PC-9 (cell line): ENCODE data around the gene ITGAE. TPM values are rescaled to one million over a fixed set of nuclear protein-coding genes. Genes with fewer than 3 reads are reported as not detected.

Experiments used
- BruUV-seq: library from RNA; stranded (reverse); fragments of 400-500 nt; replicated peaks from 2 replicates; lab custom pipeline; 2021; lab: Mats Ljungman, UMichigan
- CTCF ChIA-PET: fragments of 300-600 bp; sonication (Branson Sonifier 250); formaldehyde crosslinking; loops from one replicate; lab custom pipeline; 2022; ENCODE audit warnings: antibody characterized with exemption; lab: Charles Lee
- POLR2A ChIA-PET: fragments of 300-600 bp; sonication (Branson Sonifier 250); formaldehyde crosslinking; loops from one replicate; lab custom pipeline; 2022; ENCODE audit warnings: antibody characterized with exemption; ENCODE audit not compliant: unreplicated experiment; lab: Charles Lee
- DNase-seq, 2 experiments: peaks; one replicate each; pipeline versions ENCODE4 v3.0.0 to v3.0.0-alpha.2; 2015 to 2022; ENCODE audit warnings: mixed read lengths in 1 of 2
- H2AFZ ChIP-seq: fragments of 200-600 bp; sonication (generic); 2 replicates; pipeline ENCODE4 v1.8.1; 2017; ENCODE audit warnings: antibody characterized with exemption
- H3F3A ChIP-seq: fragments of 200-600 bp; sonication (generic); 2 replicates; pipeline ENCODE4 v1.8.1; 2017; ENCODE audit warnings: antibody characterized with exemption, mild to moderate bottlenecking, low read depth; ENCODE audit not compliant: insufficient read depth
- H3K27ac ChIP-seq: fragments of 200-600 bp; sonication (generic); 2 replicates; pipeline ENCODE4 v1.6.1; 2016; ENCODE audit warnings: mixed run types
- H3K27me3 ChIP-seq: fragments of 200-600 bp; sonication (generic); 2 replicates; pipeline ENCODE4 v1.6.1; 2016; ENCODE audit warnings: low read depth, mixed run types; ENCODE audit not compliant: insufficient read depth
- H3K36me3 ChIP-seq: fragments of 200-600 bp; sonication (generic); 2 replicates; pipeline ENCODE4 v1.6.1; 2016; ENCODE audit warnings: low read depth, mixed run types
- H3K4me1 ChIP-seq: fragments of 200-600 bp; sonication (generic); replicated peaks from 2 replicates; pipeline ENCODE4 v1.6.1; 2016; ENCODE audit warnings: mixed run types; ENCODE audit not compliant: insufficient read depth
- H3K4me2 ChIP-seq: fragments of 200-600 bp; sonication (generic); 2 replicates; pipeline ENCODE4 v1.6.1; 2017; ENCODE audit warnings: mixed run types
- H3K4me3 ChIP-seq: fragments of 200-600 bp; sonication (generic); 2 replicates; pipeline ENCODE4 v1.6.1; 2016; ENCODE audit warnings: mixed run types
- H3K79me2 ChIP-seq: fragments of 200-600 bp; sonication (generic); 2 replicates; pipeline ENCODE4 v1.6.1; 2017; ENCODE audit warnings: low read depth, mixed run types
- H3K9me2 ChIP-seq: fragments of 200-600 bp; sonication (generic); 2 replicates; pipeline ENCODE4 v1.8.1; 2017; ENCODE audit warnings: mild to moderate bottlenecking; ENCODE audit not compliant: insufficient read depth
- H3K9me3 ChIP-seq: fragments of 200-600 bp; sonication (generic); 2 replicates; pipeline ENCODE4 v1.8.1; 2016; ENCODE audit warnings: low read depth; ENCODE audit not compliant: insufficient read depth
- H4K20me1 ChIP-seq: fragments of 200-600 bp; sonication (generic); 2 replicates; pipeline ENCODE4 v1.8.1; 2017; ENCODE audit not compliant: insufficient read depth
- EZH2 ChIP-seq: fragments of 200-600 bp; sonication (generic); IDR thresholded peaks from 2 replicates; pipeline ENCODE4 v1.8.0; 2017; ENCODE audit warnings: antibody characterized with exemption, low read depth
- intact Hi-C: fragments of 100-400 bp; cut with micrococcal nuclease; formaldehyde crosslinking; loops from one replicate; pipeline ENCODE4 v1.10.0; 2022; ENCODE audit not compliant: unreplicated experiment
- total RNA-seq: library from RNA; stranded (reverse); gene quantifications from 2 replicates; pipeline ENCODE4 v1.2.3, GENCODE V29; 2021
- TF ChIP-seq, protein P1 (sequence below): fragments of 200-600 bp; sonication (generic); conservative IDR thresholded peaks from 2 replicates; pipeline ENCODE4 v1.6.1; 2017; ENCODE audit warnings: mixed run types, antibody characterized with exemption, mild to moderate bottlenecking, moderate library complexity

ITGAE gene
- total RNA-seq, 1 experiment from 2014 or later = 52.8 TPM

DNA sequence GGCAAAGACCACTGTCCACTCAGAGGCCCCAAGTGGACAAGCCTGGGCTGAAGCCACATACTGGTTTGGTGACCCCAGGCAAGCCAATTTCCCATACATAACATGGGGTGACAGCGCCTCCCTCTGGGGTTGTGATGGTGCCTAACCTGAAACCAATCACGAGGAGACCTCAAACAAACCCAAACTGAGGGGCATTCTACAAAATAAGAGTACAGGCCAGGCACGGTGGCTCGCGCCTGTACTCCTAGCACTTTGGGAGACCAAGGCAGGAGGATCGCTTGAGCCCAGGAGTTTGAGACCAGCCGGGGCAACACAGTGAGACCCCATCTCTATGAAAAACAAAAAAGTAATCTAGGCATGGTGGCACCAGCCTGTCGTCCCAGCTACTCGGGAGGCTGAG, 108.6 kb downstream of the ITGAE start:
- Histone ChIP-seq H3K36me3 (no peaks in the 10 kb centered on the region), H3K4me1 (peaks cover 12% of the 10 kb centered on the region), H3K4me2 (no peak overlapping the region), H2AFZ (no peak overlapping the region), H3K9me2 (no peaks in the 10 kb centered on the region), H3F3A (peaks cover 10% of the 10 kb centered on the region; the same call in 1 of the 2 replicates), H4K20me1 (no peaks in the 10 kb centered on the region; the same call in 1 of the 2 replicates), H3K9me3 (no peaks in the 10 kb centered on the region), H3K27me3 (no peaks in the 10 kb centered on the region), H3K4me3 (no peak overlapping the region), H3K27ac (no peak overlapping the region), H3K79me2 (peaks cover 35% of the 10 kb centered on the region)
- ChIA-PET CTCF (no interaction called here), POLR2A (no interaction called here)
- intact Hi-C loops = no loop called here
- TF ChIP-seq, protein P1, sequence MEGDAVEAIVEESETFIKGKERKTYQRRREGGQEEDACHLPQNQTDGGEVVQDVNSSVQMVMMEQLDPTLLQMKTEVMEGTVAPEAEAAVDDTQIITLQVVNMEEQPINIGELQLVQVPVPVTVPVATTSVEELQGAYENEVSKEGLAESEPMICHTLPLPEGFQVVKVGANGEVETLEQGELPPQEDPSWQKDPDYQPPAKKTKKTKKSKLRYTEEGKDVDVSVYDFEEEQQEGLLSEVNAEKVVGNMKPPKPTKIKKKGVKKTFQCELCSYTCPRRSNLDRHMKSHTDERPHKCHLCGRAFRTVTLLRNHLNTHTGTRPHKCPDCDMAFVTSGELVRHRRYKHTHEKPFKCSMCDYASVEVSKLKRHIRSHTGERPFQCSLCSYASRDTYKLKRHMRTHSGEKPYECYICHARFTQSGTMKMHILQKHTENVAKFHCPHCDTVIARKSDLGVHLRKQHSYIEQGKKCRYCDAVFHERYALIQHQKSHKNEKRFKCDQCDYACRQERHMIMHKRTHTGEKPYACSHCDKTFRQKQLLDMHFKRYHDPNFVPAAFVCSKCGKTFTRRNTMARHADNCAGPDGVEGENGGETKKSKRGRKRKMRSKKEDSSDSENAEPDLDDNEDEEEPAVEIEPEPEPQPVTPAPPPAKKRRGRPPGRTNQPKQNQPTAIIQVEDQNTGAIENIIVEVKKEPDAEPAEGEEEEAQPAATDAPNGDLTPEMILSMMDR = no peak
- no peak for TF ChIP-seq EZH2
- no TSS peak for BruUV-seq
- DNase-seq = no peak

GRCh38 chr17:3691617-3692067, 109.3 kb downstream of the ITGAE start:
- Histone ChIP-seq H3K79me2 (peaks cover 35% of the 10 kb centered on the region), H3K27me3 (no peaks in the 10 kb centered on the region), H4K20me1 (no peaks in the 10 kb centered on the region; the same call in 1 of the 2 replicates), H3K4me1 (peaks cover 12% of the 10 kb centered on the region), H2AFZ (no peak overlapping the region), H3K9me2 (no peaks in the 10 kb centered on the region), H3K36me3 (no peaks in the 10 kb centered on the region), H3K4me3 (no peak overlapping the region), H3K27ac (no peak overlapping the region), H3K4me2 (no peak overlapping the region), H3K9me3 (no peaks in the 10 kb centered on the region), H3F3A (peaks cover 10% of the 10 kb centered on the region; the same call in 1 of the 2 replicates)
- intact Hi-C loops = no loop called here
- TF ChIP-seq EZH2 = no peak
- TF ChIP-seq, protein P1 = no peak; the same call in 1 of the 2 replicates
- ChIA-PET CTCF (no interaction called here), POLR2A (no interaction called here)
- no TSS peak for BruUV-seq
- no peak for DNase-seq

- Histone ChIP-seq H3K4me1 (peaks cover 12% of the 10 kb centered on the region), H3K27me3 (no peaks in the 10 kb centered on the region), H3F3A (peaks cover 10% of the 10 kb centered on the region; the same call in 1 of the 2 replicates), H2AFZ (no peak overlapping the region), H3K9me3 (no peaks in the 10 kb centered on the region), H3K27ac (no peak overlapping the region), H3K4me3 (no peak overlapping the region), H3K4me2 (no peak overlapping the region), H4K20me1 (no peaks in the 10 kb centered on the region; the same call in 1 of the 2 replicates), H3K79me2 (peaks cover 29% of the 10 kb centered on the region), H3K9me2 (no peaks in the 10 kb centered on the region), H3K36me3 (no peaks in the 10 kb centered on the region)
- no TSS peak for BruUV-seq
- DNase-seq = no peak
- CTCF ChIA-PET = no interaction called here
- POLR2A ChIA-PET = no interaction called here
- intact Hi-C loops = no loop called here
- TF ChIP-seq, protein P1 = no peak
- no peak for TF ChIP-seq EZH2
These were observed 110.8 kb downstream of the ITGAE start for GRCh38 chr17:3690094-3690715.
